Activated B cell treated with CpG ODN at 0.5 μM for 24 hours (primary cell): ENCODE data around the gene ROBO2. TPM values are rescaled to one million over a fixed set of nuclear protein-coding genes. Genes with fewer than 3 reads are reported as not detected.

Experiments used
- ATAC-seq: fragments of 200-7000 bp; cut with Tn5 transposase; one replicate; pipeline ENCODE4 v1.10.0; 2021; ENCODE audit warnings: low read depth, mild to moderate bottlenecking, moderate library complexity
- CTCF ChIA-PET: fragments of 350-600 bp; sonication (Branson Sonifier 250); formaldehyde crosslinking; loops from one replicate; lab custom pipeline; 2021; ENCODE audit warnings: antibody characterized with exemption; lab: Charles Lee
- POLR2A ChIA-PET: fragments of 350-600 bp; sonication (Branson Sonifier 250); formaldehyde crosslinking; loops from one replicate; lab custom pipeline; 2021; ENCODE audit warnings: antibody characterized with exemption; lab: Charles Lee
- DNase-seq: peaks from one replicate; pipeline ENCODE4 v3.0.0; 2022
- H3K27ac Mint-ChIP-seq: one replicate; pipeline ENCODE4 v1.8.0; 2020; ENCODE audit warnings: mixed read lengths
- H3K27me3 Mint-ChIP-seq: one replicate; pipeline ENCODE4 v1.8.0; 2021; ENCODE audit warnings: mixed read lengths
- H3K36me3 Mint-ChIP-seq: one replicate; pipeline ENCODE4 v1.8.0; 2021; ENCODE audit warnings: low read depth, mixed read lengths
- H3K4me1 Mint-ChIP-seq: one replicate; pipeline ENCODE4 v1.8.0; 2021; ENCODE audit warnings: mixed read lengths
- H3K4me3 Mint-ChIP-seq: one replicate; pipeline ENCODE4 v1.8.0; 2020; ENCODE audit warnings: mild to moderate bottlenecking, mixed read lengths
- H3K9me3 Mint-ChIP-seq: one replicate; pipeline ENCODE4 v1.8.0; 2020; ENCODE audit warnings: mixed read lengths
- intact Hi-C: fragments of 100-400 bp; cut with micrococcal nuclease; formaldehyde crosslinking; loops from one replicate; pipeline ENCODE4 v1.15.1; 2024
- total RNA-seq: library from RNA; stranded (reverse); gene quantifications from 2 replicates; pipeline ENCODE4 v1.2.3, GENCODE V29; 2022
- TF ChIP-seq, protein P1 (sequence below): fragments of 200-600 bp; IDR thresholded peaks from one replicate; pipeline ENCODE4 v1.8.0; 2022; ENCODE audit warnings: antibody characterized with exemption, mild to moderate bottlenecking

Gene ROBO2
- total RNA-seq, 1 donor from 2014 or later = not detected

DNA sequence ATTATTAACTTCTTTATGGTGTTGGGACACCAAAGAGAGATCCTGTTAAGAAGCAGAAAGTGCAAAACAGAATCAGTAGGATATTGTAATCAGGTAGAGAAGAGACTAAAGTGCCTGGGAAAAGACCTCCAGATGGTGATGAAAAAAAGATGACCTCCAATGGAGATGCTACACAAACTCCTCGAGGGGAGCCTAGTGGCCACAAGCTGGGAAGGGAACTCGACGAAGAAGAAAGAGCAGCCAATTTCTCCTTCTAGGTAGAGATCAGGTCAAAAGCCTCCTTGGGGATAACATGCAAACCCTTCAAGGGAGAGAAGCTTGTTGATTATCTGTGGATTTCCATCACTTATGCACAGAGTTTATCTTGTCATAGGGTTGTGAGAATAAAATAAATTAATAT, 647.6 kb downstream of the ROBO2 start:
- POLR2A ChIA-PET = no interaction called here
- H3K27ac Mint-ChIP-seq = no peak overlapping the region
- H3K9me3 Mint-ChIP-seq = peaks cover 8% of the 10 kb centered on the region
- CTCF ChIA-PET = no interaction called here
- intact Hi-C loops = no loop called here
- no peak overlapping the region for H3K4me3 Mint-ChIP-seq
- no peaks in the 10 kb centered on the region for H3K4me1 Mint-ChIP-seq
- DNase-seq (no peak), ATAC-seq (no peak)
- H3K36me3 Mint-ChIP-seq = no peaks in the 10 kb centered on the region
- TF ChIP-seq, protein P1, sequence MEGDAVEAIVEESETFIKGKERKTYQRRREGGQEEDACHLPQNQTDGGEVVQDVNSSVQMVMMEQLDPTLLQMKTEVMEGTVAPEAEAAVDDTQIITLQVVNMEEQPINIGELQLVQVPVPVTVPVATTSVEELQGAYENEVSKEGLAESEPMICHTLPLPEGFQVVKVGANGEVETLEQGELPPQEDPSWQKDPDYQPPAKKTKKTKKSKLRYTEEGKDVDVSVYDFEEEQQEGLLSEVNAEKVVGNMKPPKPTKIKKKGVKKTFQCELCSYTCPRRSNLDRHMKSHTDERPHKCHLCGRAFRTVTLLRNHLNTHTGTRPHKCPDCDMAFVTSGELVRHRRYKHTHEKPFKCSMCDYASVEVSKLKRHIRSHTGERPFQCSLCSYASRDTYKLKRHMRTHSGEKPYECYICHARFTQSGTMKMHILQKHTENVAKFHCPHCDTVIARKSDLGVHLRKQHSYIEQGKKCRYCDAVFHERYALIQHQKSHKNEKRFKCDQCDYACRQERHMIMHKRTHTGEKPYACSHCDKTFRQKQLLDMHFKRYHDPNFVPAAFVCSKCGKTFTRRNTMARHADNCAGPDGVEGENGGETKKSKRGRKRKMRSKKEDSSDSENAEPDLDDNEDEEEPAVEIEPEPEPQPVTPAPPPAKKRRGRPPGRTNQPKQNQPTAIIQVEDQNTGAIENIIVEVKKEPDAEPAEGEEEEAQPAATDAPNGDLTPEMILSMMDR = no peak
- H3K27me3 Mint-ChIP-seq = no peaks in the 10 kb centered on the region

DNA sequence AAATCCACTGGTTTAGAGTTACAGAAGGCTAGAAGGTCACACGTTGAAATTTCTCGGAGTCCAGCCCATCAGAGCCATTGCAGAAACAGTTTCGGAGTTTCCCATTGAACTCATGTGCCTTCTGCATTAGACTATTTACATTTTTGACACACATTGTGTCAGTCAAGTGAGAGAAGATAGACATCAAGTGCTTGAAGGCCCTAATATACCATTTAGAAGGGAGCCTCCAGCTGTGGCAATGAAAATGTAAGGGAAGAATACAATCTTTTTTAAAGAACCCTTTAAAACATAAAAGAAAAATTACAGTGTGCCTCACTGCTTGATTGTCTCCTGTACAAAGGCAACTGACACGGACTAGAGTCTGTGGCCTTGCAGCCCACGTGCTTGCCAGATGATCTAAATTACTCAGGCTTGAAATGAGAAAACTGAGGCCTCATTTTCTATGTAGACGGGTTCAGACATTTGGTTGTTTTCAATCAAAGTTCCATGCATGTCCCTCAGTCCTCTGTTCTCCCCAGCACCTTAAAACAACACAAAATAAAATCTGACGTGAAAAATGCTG, 650.5 kb downstream of the ROBO2 start:
- no peaks in the 10 kb centered on the region for H3K36me3 Mint-ChIP-seq
- DNase-seq (no peak), ATAC-seq (no peak)
- H3K27ac Mint-ChIP-seq = no peak overlapping the region
- ChIA-PET CTCF (no interaction called here), POLR2A (no interaction called here)
- no peaks in the 10 kb centered on the region for H3K27me3 Mint-ChIP-seq
- intact Hi-C loops = no loop called here
- H3K9me3 Mint-ChIP-seq = peaks cover 6% of the 10 kb centered on the region
- H3K4me1 Mint-ChIP-seq = no peaks in the 10 kb centered on the region
- no peak overlapping the region for H3K4me3 Mint-ChIP-seq
- TF ChIP-seq, protein P1 = no peak

DNA sequence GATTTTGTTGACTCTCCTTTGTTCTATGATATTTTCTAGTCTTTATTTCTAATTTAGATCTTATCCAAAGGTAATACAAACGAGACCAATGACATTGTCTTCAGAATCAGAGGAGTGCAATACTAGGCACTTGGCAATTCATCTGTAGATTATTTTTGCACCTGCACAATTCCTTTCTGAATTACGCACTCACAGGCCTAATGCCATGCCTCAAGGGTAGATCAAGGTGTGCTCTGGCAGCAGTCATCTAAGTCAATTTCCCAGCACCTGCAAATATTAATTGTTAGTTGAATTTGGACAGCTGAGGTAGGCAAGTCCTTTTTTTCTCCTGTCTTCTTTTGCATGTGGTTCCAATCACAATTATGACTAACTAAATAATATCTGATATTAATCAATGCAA, 653.2 kb downstream of the ROBO2 start:
- CTCF ChIA-PET = no interaction called here
- peaks cover 11% of the 10 kb centered on the region for H3K9me3 Mint-ChIP-seq

GRCh38 chr3:77699125-77699691, 659.3 kb downstream of the ROBO2 start:
- TF ChIP-seq, protein P1 = no peak
- Mint-ChIP-seq H3K4me1 (no peaks in the 10 kb centered on the region), H3K4me3 (no peak overlapping the region), H3K27ac (no peak overlapping the region), H3K9me3 (peaks cover 12% of the 10 kb centered on the region), H3K36me3 (no peaks in the 10 kb centered on the region), H3K27me3 (no peaks in the 10 kb centered on the region)
- intact Hi-C loops = no loop called here
- no peak for DNase-seq
- ATAC-seq = no peak
- ChIA-PET CTCF (no interaction called here), POLR2A (no interaction called here)

More for the DNA sequence above, 653.2 kb downstream of the ROBO2 start:
- no peaks in the 10 kb centered on the region for H3K27me3 Mint-ChIP-seq
- POLR2A ChIA-PET = no interaction called here
- H3K27ac Mint-ChIP-seq = no peak overlapping the region
- ATAC-seq (no peak), DNase-seq (no peak)
- H3K4me3 Mint-ChIP-seq = no peak overlapping the region
- no peaks in the 10 kb centered on the region for H3K36me3 Mint-ChIP-seq
- H3K4me1 Mint-ChIP-seq = no peaks in the 10 kb centered on the region
- intact Hi-C loops = no loop called here
- TF ChIP-seq, protein P1 = no peak
